Mesendoderm (in vitro differentiated cells): ENCODE results near the gene PPP2R2C.
A peak's percentile ranks its signal among the peaks of the same experiment; 100 is the strongest.

Experiments used
- DNase-seq: peaks from one replicate; pipeline ENCODE4 v3.0.0; 2013
- H2AK5ac ChIP-seq: 2 replicates; pipeline ENCODE4 v1.6.1; 2013; ENCODE audit warnings: low read length, inconsistent platforms
- H2BK120ac ChIP-seq: 2 replicates; pipeline ENCODE4 v1.6.1; 2013; ENCODE audit warnings: low read depth, mild to moderate bottlenecking, low read length, moderate library complexity, mixed read lengths
- H2BK15ac ChIP-seq: replicated peaks from 2 replicates; pipeline ENCODE4 v1.6.1; 2013; ENCODE audit warnings: low read depth, mild to moderate bottlenecking, moderate library complexity
- H2BK5ac ChIP-seq: 2 replicates; pipeline ENCODE4 v1.6.1; 2013; ENCODE audit warnings: low read length, inconsistent platforms
- H3K18ac ChIP-seq: 2 replicates; pipeline ENCODE4 v1.6.1; 2013; ENCODE audit warnings: mild to moderate bottlenecking, low read length, mixed read lengths
- H3K23ac ChIP-seq: one replicate; pipeline ENCODE4 v1.6.1; 2013; ENCODE audit warnings: low read length
- H3K27ac ChIP-seq: 2 replicates; pipeline ENCODE4 v1.5.1; 2013; ENCODE audit warnings: low read depth, mild to moderate bottlenecking, inconsistent platforms, low read length, moderate library complexity
- H3K27me3 ChIP-seq: 2 replicates; pipeline ENCODE4 v1.6.1; 2013; ENCODE audit warnings: low read length, control low read depth, mild to moderate bottlenecking, inconsistent platforms; ENCODE audit not compliant: insufficient read depth, poor library complexity
- H3K36me3 ChIP-seq: 2 replicates; pipeline ENCODE4 v1.6.1; 2013; ENCODE audit warnings: low read length, inconsistent platforms; ENCODE audit not compliant: control insufficient read depth, insufficient read depth
- H3K4ac ChIP-seq: one replicate; pipeline ENCODE4 v1.6.1; 2013; ENCODE audit warnings: low read depth, mild to moderate bottlenecking, low read length, moderate library complexity
- H3K4me1 ChIP-seq: 2 replicates; pipeline ENCODE4 v1.6.1; 2013; ENCODE audit warnings: low read depth, low read length, inconsistent platforms; ENCODE audit not compliant: control insufficient read depth
- H3K4me2 ChIP-seq: 2 replicates; pipeline ENCODE4 v1.6.1; 2013; ENCODE audit warnings: low read length
- H3K4me3 ChIP-seq: 2 replicates; pipeline ENCODE4 v1.5.1; 2013; ENCODE audit warnings: mild to moderate bottlenecking, low read length
- H3K56ac ChIP-seq: one replicate; pipeline ENCODE4 v1.6.1; 2013; ENCODE audit warnings: low read length
- H3K79me1 ChIP-seq: 2 replicates; pipeline ENCODE4 v1.6.1; 2013; ENCODE audit warnings: low read length, inconsistent platforms
- H3K79me2 ChIP-seq: 2 replicates; pipeline ENCODE4 v1.6.1; 2013; ENCODE audit warnings: mild to moderate bottlenecking, low read length; ENCODE audit not compliant: control insufficient read depth, insufficient read depth
- H3K9ac ChIP-seq: 2 replicates; pipeline ENCODE4 v1.6.1; 2013; ENCODE audit warnings: low read length, inconsistent platforms
- H4K5ac ChIP-seq: one replicate; pipeline ENCODE4 v1.6.1; 2013; ENCODE audit warnings: low read length
- H4K8ac ChIP-seq: one replicate; pipeline ENCODE4 v1.6.1; 2013; ENCODE audit warnings: low read depth, mild to moderate bottlenecking, control low read depth, low read length, moderate library complexity
- WGBS: extraction: QIAGEN DNeasy Blood & Tissue Kit; methylation state at CpG from one replicate; pipeline ENCODE4 v1.1.7; 2013; ENCODE audit warnings: low lambda C conversion rate, missing lambda C conversion rate; ENCODE audit not compliant: insufficient coverage; ENCODE audit errors: extremely low coverage; 5-methylcytosine and 5-hydroxymethylcytosine counted together

The PPP2R2C gene

GRCh38 chr4:6362243-6362885, 110.0 kb downstream of the PPP2R2C start:
- H3K27me3 ChIP-seq = no peaks in the 10 kb centered on the region
- no peak overlapping the region for H3K4me2 ChIP-seq
- H3K27ac ChIP-seq = no peak overlapping the region
- no peak overlapping the region for H4K8ac ChIP-seq
- no peak overlapping the region for H3K18ac ChIP-seq
- no peaks in the 10 kb centered on the region for H3K79me2 ChIP-seq
- no peak overlapping the region for H2AK5ac ChIP-seq
- no peak overlapping the region for H2BK120ac ChIP-seq
- H3K4ac ChIP-seq = no peak overlapping the region
- H3K56ac ChIP-seq = no peak overlapping the region
- no peak overlapping the region for H3K23ac ChIP-seq
- H2BK15ac ChIP-seq = no peak overlapping the region
- no peaks in the 10 kb centered on the region for H3K79me1 ChIP-seq
- no peaks in the 10 kb centered on the region for H3K36me3 ChIP-seq
- H4K5ac ChIP-seq = no peak overlapping the region
- no peak overlapping the region for H3K9ac ChIP-seq
- peak; percentile 33 for DNase-seq
- WGBS = no CpG with 5 or more reads among the region's 7 CpGs
- H2BK5ac ChIP-seq = no peak overlapping the region
- H3K4me3 ChIP-seq = no peak overlapping the region
- H3K4me1 ChIP-seq = no peaks in the 10 kb centered on the region

GRCh38 chr4:6361076-6361784, 111.2 kb downstream of the PPP2R2C start:
- H2BK15ac ChIP-seq = no peak overlapping the region
- H3K18ac ChIP-seq = no peak overlapping the region
- WGBS = no CpG with 5 or more reads among the region's 4 CpGs
- H3K27ac ChIP-seq = no peak overlapping the region
- no peak overlapping the region for H2AK5ac ChIP-seq
- DNase-seq = no peak
- no peaks in the 10 kb centered on the region for H3K4me1 ChIP-seq
- no peak overlapping the region for H4K8ac ChIP-seq
- H3K36me3 ChIP-seq = no peaks in the 10 kb centered on the region
- H2BK5ac ChIP-seq = no peak overlapping the region
- no peaks in the 10 kb centered on the region for H3K27me3 ChIP-seq
- no peak overlapping the region for H3K4me2 ChIP-seq
- H3K4me3 ChIP-seq = no peak overlapping the region
- no peaks in the 10 kb centered on the region for H3K79me1 ChIP-seq
- no peak overlapping the region for H3K9ac ChIP-seq
- no peak overlapping the region for H2BK120ac ChIP-seq
- H4K5ac ChIP-seq = no peak overlapping the region
- no peak overlapping the region for H3K23ac ChIP-seq
- H3K56ac ChIP-seq = no peak overlapping the region
- no peak overlapping the region for H3K4ac ChIP-seq
- H3K79me2 ChIP-seq = no peaks in the 10 kb centered on the region

- no peak overlapping the region for H3K4me3 ChIP-seq
- H2AK5ac ChIP-seq = no peak overlapping the region
- H3K79me2 ChIP-seq = no peaks in the 10 kb centered on the region
- no peak overlapping the region for H3K4ac ChIP-seq
- no peaks in the 10 kb centered on the region for H3K36me3 ChIP-seq
- no peaks in the 10 kb centered on the region for H3K4me1 ChIP-seq
- no peaks in the 10 kb centered on the region for H3K27me3 ChIP-seq
- DNase-seq = peak; percentile 58
- H3K79me1 ChIP-seq = no peaks in the 10 kb centered on the region
- H3K4me2 ChIP-seq = no peak overlapping the region
- no peak overlapping the region for H3K9ac ChIP-seq
- no peak overlapping the region for H2BK120ac ChIP-seq
- H2BK5ac ChIP-seq = no peak overlapping the region
- no CpG with 5 or more reads among the region's 10 CpGs for WGBS
- no peak overlapping the region for H3K56ac ChIP-seq
- H2BK15ac ChIP-seq = no peak overlapping the region
- no peak overlapping the region for H3K23ac ChIP-seq
- H3K18ac ChIP-seq = no peak overlapping the region
- no peak overlapping the region for H4K8ac ChIP-seq
- H4K5ac ChIP-seq = no peak overlapping the region
- H3K27ac ChIP-seq = no peak overlapping the region
Observed at GRCh38 chr4:6360385-6360784, 112.0 kb downstream of the PPP2R2C start.

GRCh38 chr4:6359536-6360308, 112.7 kb downstream of the PPP2R2C start:
- H3K79me2 ChIP-seq = no peaks in the 10 kb centered on the region
- H3K56ac ChIP-seq = no peak overlapping the region
- no peak overlapping the region for H3K27ac ChIP-seq

GRCh38 chr4:6357476-6357875, 114.9 kb downstream of the PPP2R2C start:
- Histone ChIP-seq H2BK120ac (no peak overlapping the region), H3K4me3 (no peak overlapping the region), H3K9ac (no peak overlapping the region), H2BK5ac (no peak overlapping the region), H3K56ac (no peak overlapping the region), H4K8ac (no peak overlapping the region), H2AK5ac (no peak overlapping the region), H3K18ac (no peak overlapping the region), H3K27me3 (no peaks in the 10 kb centered on the region), H3K4me1 (no peaks in the 10 kb centered on the region), H3K27ac (no peak overlapping the region), H2BK15ac (no peak overlapping the region), H3K23ac (no peak overlapping the region), H3K79me2 (no peaks in the 10 kb centered on the region), H3K36me3 (no peaks in the 10 kb centered on the region), H3K79me1 (no peaks in the 10 kb centered on the region), H3K4ac (no peak overlapping the region), H3K4me2 (no peak overlapping the region), H4K5ac (no peak overlapping the region)
- DNase-seq = no peak
- no CpG with 5 or more reads among the region's 6 CpGs for WGBS

More at GRCh38 chr4:6359536-6360308, 112.7 kb downstream of the PPP2R2C start:
- no peak for DNase-seq
- Histone ChIP-seq H2AK5ac (no peak overlapping the region), H3K4me2 (no peak overlapping the region), H3K9ac (no peak overlapping the region), H3K18ac (no peak overlapping the region), H3K27me3 (no peaks in the 10 kb centered on the region), H3K79me1 (no peaks in the 10 kb centered on the region), H3K36me3 (no peaks in the 10 kb centered on the region), H3K23ac (no peak overlapping the region), H4K5ac (no peak overlapping the region), H2BK5ac (no peak overlapping the region), H4K8ac (no peak overlapping the region), H2BK120ac (no peak overlapping the region), H2BK15ac (no peak overlapping the region), H3K4ac (no peak overlapping the region), H3K4me3 (no peak overlapping the region), H3K4me1 (no peaks in the 10 kb centered on the region)
- WGBS = no CpG with 5 or more reads among the region's 11 CpGs
